ENCODE measurements around the gene ZSWIM4. TPM values are rescaled to one million over a fixed set of nuclear protein-coding genes. Genes with fewer than 3 reads are reported as not detected.

ZSWIM4 gene
- total RNA-seq, 2 experiments from 2014 or later = 5.0 to 10.8 TPM

DNA sequence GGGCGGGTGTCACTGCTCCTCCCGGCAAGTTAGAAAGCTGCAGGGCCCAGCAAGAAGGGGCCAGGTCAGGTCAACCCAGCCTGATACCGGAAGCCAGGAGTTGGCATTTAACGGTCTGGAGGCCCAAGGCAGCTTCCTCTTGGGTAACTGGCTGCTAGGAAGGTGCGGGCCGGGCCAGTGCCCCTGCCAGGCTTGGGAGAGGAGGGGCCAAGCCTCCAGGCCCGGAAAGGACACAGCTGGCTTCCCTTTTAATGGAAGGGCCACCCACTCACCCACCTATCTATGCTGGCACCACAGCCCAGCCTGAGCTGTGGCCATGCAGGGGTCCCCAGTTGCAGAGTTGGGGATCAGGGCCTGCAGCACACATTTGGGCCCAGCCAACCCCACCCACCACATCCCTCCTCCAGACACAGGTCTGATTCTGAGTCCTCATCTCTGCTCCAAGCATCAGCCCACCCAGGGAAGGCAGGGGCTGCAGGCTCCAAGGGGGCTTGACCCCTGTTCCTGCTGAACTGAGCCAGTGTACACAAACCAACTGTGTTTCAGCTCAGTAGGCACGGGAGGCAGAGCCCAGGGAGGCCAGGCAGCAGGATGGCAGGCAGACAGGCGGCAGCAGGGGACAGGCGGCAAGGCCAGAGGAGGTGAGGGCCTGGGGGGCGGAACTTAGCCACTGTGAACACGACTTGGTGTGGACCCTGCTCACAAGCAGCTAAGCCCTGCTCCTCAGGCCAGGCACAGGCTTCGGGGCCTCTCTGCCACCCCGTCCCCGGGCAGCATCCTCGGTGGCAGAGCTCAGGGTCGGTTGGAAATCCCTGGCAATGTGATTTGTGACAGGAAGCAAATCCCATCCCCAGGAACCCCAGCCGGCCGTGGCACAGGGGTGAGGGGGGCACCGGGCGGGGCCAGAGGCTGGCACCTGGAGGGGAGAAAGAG is 40.8 kb downstream of the ZSWIM4 start:
- POLR2A ChIA-PET = interaction anchor here (0.5 to 1.9 kb wide), 4 partner anchors 10 to 88 kb away, joined by 5 to 6 read pairs (median 5); partner anchors contain the start of gene C19orf53
- peak; percentile 55 for DNase-seq (ENCODE audit: low spot score)
- Histone ChIP-seq H3K4me2 (ENCODE audit: low read length) (peak overlapping the region; percentile 71), H3K79me2 (ENCODE audit: insufficient read depth, low read depth, low read length) (no peaks in the 10 kb centered on the region), H4K20me1 (ENCODE audit: insufficient read depth, low read length) (no peaks in the 10 kb centered on the region), H3K9me3 (ENCODE audit: low read length) (no peaks in the 10 kb centered on the region), H3K36me3 (ENCODE audit: insufficient read depth, low read length) (no peaks in the 10 kb centered on the region), H3K27ac (ENCODE audit: low read depth, low read length, poor library complexity, severe bottlenecking) (peak overlapping the region; percentile 67), H3K4me1 (ENCODE audit: insufficient read depth, low read length, poor library complexity, severe bottlenecking) (peaks cover 65% of the 10 kb centered on the region), H3K9me2 (ENCODE audit: insufficient read depth, low read length) (no peaks in the 10 kb centered on the region), H3K4me3 (ENCODE audit: low read depth, low read length, poor library complexity, severe bottlenecking) (peak overlapping the region; percentile 33), H2AFZ (ENCODE audit: low read length) (peak overlapping the region; percentile 56; the same call in 1 of the 2 replicates)
- CTCF ChIA-PET (ENCODE audit: unreplicated experiment) = no interaction called here
- intact Hi-C loops (cut with micrococcal nuclease; ENCODE audit: unreplicated experiment) = loop anchor here (10.0 kb wide), 2 partner anchors 51 to 671 kb away; no protein-coding TSS in a partner anchor
- BruUV-seq (replicated peaks) = no TSS peak
- TF ChIP-seq, protein P1, sequence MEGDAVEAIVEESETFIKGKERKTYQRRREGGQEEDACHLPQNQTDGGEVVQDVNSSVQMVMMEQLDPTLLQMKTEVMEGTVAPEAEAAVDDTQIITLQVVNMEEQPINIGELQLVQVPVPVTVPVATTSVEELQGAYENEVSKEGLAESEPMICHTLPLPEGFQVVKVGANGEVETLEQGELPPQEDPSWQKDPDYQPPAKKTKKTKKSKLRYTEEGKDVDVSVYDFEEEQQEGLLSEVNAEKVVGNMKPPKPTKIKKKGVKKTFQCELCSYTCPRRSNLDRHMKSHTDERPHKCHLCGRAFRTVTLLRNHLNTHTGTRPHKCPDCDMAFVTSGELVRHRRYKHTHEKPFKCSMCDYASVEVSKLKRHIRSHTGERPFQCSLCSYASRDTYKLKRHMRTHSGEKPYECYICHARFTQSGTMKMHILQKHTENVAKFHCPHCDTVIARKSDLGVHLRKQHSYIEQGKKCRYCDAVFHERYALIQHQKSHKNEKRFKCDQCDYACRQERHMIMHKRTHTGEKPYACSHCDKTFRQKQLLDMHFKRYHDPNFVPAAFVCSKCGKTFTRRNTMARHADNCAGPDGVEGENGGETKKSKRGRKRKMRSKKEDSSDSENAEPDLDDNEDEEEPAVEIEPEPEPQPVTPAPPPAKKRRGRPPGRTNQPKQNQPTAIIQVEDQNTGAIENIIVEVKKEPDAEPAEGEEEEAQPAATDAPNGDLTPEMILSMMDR (conservative IDR thresholded peaks at IDR 0.05; ENCODE audit: low read length) = no peak
- no peak for TF ChIP-seq EZH2phosphoT487 (IDR thresholded peaks at IDR 0.05; ENCODE audit: borderline replicate concordance, low read depth, low read length)

DNA sequence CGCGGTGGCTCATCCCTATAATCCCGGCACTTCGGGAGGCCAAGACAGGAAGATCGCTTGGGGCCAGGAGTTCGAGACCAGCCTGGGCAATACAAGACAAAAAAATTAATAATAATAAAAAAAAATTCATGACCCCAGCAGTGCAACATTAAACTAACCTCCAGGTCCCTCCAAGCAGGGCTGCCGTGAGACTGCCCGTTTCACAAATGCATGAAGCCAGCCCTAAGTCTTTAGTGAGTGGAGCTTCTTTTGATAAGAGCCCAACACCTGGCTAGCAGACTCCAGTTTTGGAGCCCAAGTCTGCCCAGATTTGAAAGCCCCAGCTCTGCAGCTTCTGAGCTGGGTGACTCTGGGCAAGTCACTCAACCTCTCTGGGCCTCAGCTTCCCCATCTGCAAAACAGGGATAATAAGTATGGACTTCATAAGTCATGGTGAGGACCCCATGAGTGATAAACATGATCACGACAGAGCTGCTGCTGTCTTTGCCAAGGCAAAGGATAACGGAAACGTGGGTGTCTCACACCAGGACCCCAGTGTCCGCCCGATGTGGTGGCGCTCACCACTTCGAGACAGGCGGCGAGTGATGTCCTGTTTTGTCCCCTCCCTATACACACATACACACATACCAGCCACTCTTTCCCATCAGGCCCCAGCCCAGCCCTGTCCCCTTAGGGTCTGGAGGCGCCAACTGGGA is 43.3 kb downstream of the ZSWIM4 start:
- peaks cover 72% of the 10 kb centered on the region for H3K4me1 ChIP-seq (ENCODE audit: insufficient read depth, low read length, poor library complexity, severe bottlenecking)
- TF ChIP-seq, protein P1 (conservative IDR thresholded peaks at IDR 0.05; ENCODE audit: low read length) = no peak
- TF ChIP-seq EZH2phosphoT487 (IDR thresholded peaks at IDR 0.05; ENCODE audit: borderline replicate concordance, low read depth, low read length) = no peak
- peak overlapping the region; percentile 65 for H3K4me3 ChIP-seq (ENCODE audit: low read depth, low read length, poor library complexity, severe bottlenecking)
- H3K27ac ChIP-seq (ENCODE audit: low read depth, low read length, poor library complexity, severe bottlenecking) = peak overlapping the region; percentile 64
- peak overlapping the region; percentile 74; the same call in 1 of the 2 replicates for H2AFZ ChIP-seq (ENCODE audit: low read length)
- ChIA-PET CTCF (ENCODE audit: unreplicated experiment) (no interaction called here), POLR2A (interaction anchor here (1.4 kb wide), 1 partner anchor 43 kb away, joined by 3 read pairs; the partner anchor contains the start of gene ZSWIM4)
- no peak for DNase-seq (ENCODE audit: low spot score)
- H3K9me2 ChIP-seq (ENCODE audit: insufficient read depth, low read length) = no peaks in the 10 kb centered on the region
- no peaks in the 10 kb centered on the region for H3K9me3 ChIP-seq (ENCODE audit: low read length)
- intact Hi-C loops (cut with micrococcal nuclease; ENCODE audit: unreplicated experiment) = loop anchor here (10.0 kb wide), 2 partner anchors 54 to 674 kb away; no protein-coding TSS in a partner anchor
- H3K4me2 ChIP-seq (ENCODE audit: low read length) = peak overlapping the region; percentile 76
- H3K36me3 ChIP-seq (ENCODE audit: insufficient read depth, low read length) = no peaks in the 10 kb centered on the region
- no TSS peak for BruUV-seq (replicated peaks)
- no peaks in the 10 kb centered on the region for H3K79me2 ChIP-seq (ENCODE audit: insufficient read depth, low read depth, low read length)
- H4K20me1 ChIP-seq (ENCODE audit: insufficient read depth, low read length) = no peaks in the 10 kb centered on the region
